Peyer's patch (tissue), 4 donors: ENCODE data around the gene ARL15.
"Not testable (repeated sequence)": the region's sequence is repeated elsewhere in the genome, so short reads cannot be mapped to it uniquely, and the experiment has no call there.

Experiments
- CTCF ChIP-seq, 6 experiments: fragments of 450-650 bp in 4 of 6; fragments of 200-600 bp in 2 of 6; sonication (generic) in 1 of 6; IDR thresholded peaks; one replicate each; pipeline ENCODE4 v1.5.1; 2017 to 2019; ENCODE audit warnings: antibody characterized with exemption in 6 of 6, mild to moderate bottlenecking in 3 of 6, moderate library complexity in 1 of 6
- POLR2A ChIP-seq, 2 donors: fragments of 450-650 bp; IDR thresholded peaks; one replicate each; pipeline ENCODE4 v1.5.1; 2017; ENCODE audit warnings: antibody characterized with exemption in 2 of 2, mild to moderate bottlenecking in 2 of 2, moderate library complexity in 2 of 2

- not testable (repeated sequence) for TF ChIP-seq CTCF, POLR2A (IDR thresholded peaks at IDR 0.05)
Observed at GRCh38 chr5:54044276-54044675, 266.1 kb downstream of the ARL15 start.
